Right lobe of liver (tissue), 6 donors: Measurements from ENCODE around the gene MACROD2. TPM values are rescaled to one million over a fixed set of nuclear protein-coding genes. Genes with fewer than 3 reads are reported as not detected.
"Not testable (repeated sequence)": the region's sequence is repeated elsewhere in the genome, so short reads cannot be mapped to it uniquely, and the experiment has no call there.

Experiments
- ATAC-seq, 4 donors: fragments of 200-7000 bp; cut with Tn5 transposase; one replicate each; pipeline ENCODE4 v1.9.1; 2020; ENCODE audit warnings: mild to moderate bottlenecking in 4 of 4, moderate library complexity in 4 of 4
- DNase-seq, 3 donors: peaks; one replicate each; pipeline ENCODE4 v3.0.0-alpha.2; 2020
- H3K27ac ChIP-seq, 3 donors: fragments of 200-600 bp; one replicate each; pipeline ENCODE4 v1.8.0; 2022
- H3K27me3 ChIP-seq, 2 donors: fragments of 200-600 bp; one replicate each; pipeline ENCODE4 v1.8.0; 2022
- H3K36me3 ChIP-seq, 4 donors: fragments of 200-600 bp; sonication (generic) in 1 of 4; one replicate each; pipeline versions ENCODE4 v1.5.1 to v1.8.0; 2017 to 2022; ENCODE audit warnings: control low read depth in 1 of 4
- H3K4me1 ChIP-seq, 4 donors: fragments of 200-600 bp; sonication (generic) in 1 of 4; one replicate each; pipeline versions ENCODE4 v1.5.1 to v1.8.0; 2017 to 2022; ENCODE audit warnings: control low read depth in 1 of 4
- H3K4me3 ChIP-seq, 3 donors: fragments of 200-600 bp; one replicate each; pipeline ENCODE4 v1.8.0; 2022
- H3K9me3 ChIP-seq, 4 donors: fragments of 200-600 bp; sonication (generic) in 1 of 4; one replicate each; pipeline versions ENCODE4 v1.5.1 to v1.8.0; 2017 to 2022; ENCODE audit warnings: control low read depth in 1 of 4
- POLR2A ChIP-seq: fragments of 450-650 bp; IDR thresholded peaks from one replicate; pipeline ENCODE4 v1.6.1; 2017; ENCODE audit warnings: antibody characterized with exemption, mild to moderate bottlenecking
- WGBS: methylation state at CpG from one replicate; pipeline ENCODE4 v1.1.6; 2018; ENCODE audit warnings: low coverage, low lambda C conversion rate; ENCODE audit not compliant: insufficient coverage; ENCODE audit errors: missing lambda C conversion rate; 5-methylcytosine and 5-hydroxymethylcytosine counted together
- intact Hi-C, 2 donors: fragments of 100-400 bp; cut with DNase I; formaldehyde crosslinking; loops; one replicate each; pipeline versions ENCODE4 v1.11.2 to v1.14.1; 2022
- total RNA-seq, 6 experiments: library from RNA; depleted of rRNA in 2 of 6; stranded (reverse); fragments of >200 nt in 2 of 6; fragmentation: NEBNext Ultra II Directional in 3 of 6; extraction: Animal tissue kit (Norgen Biotek cat#: 25700) in 3 of 6; gene quantifications; one replicate each; pipeline versions ENCODE4 v1.1.0 to v1.2.4, GENCODE V29; 2016 to 2023
- TF ChIP-seq, protein P1 (sequence below), 4 donors: fragments of 200-600 bp in 3 of 4; fragments of 450-650 bp in 1 of 4; IDR thresholded peaks; one replicate each; pipeline versions ENCODE4 v1.5.1 to v1.8.0; 2016 to 2022; ENCODE audit warnings: antibody characterized with exemption in 4 of 4, mild to moderate bottlenecking in 2 of 4
- donor health status: DM: no; HTN: yes; CAD: no.
- donor health status: DM: no; HTN: no; CAD: no.
- donor health status: DM: no; HTN: no; CAD: no.
- donor health status: DM: no; HTN: yes; CAD: no.
- donor health status: DM: no; HTN: yes; CAD: no.

The MACROD2 gene
- total RNA-seq, 6 experiments from 2014 or later, result 1.2 to 5.5 (median 3.3) TPM

DNA sequence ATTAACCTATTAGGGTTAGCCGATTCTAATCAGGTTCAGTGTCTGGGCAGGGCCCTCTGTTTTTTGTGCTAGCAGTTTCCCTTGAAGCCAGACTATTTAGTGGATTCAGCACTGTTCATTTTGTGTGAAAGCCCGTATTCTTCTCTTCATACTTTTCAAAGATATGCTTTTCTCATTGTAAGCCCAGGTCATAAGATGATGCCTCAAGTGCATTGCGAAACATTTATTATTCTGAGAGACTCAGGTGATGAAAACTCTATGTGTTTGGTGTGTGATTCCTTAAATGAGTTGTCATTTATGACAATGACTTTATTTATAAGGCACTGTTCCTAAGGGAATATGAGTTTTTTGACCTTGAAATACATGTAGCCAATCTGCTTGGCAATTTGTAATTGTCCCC is 1193.1 kb downstream of the MACROD2 start:
- no peak overlapping the region for H3K27ac ChIP-seq
- no peak for TF ChIP-seq POLR2A
- TF ChIP-seq, protein P1, sequence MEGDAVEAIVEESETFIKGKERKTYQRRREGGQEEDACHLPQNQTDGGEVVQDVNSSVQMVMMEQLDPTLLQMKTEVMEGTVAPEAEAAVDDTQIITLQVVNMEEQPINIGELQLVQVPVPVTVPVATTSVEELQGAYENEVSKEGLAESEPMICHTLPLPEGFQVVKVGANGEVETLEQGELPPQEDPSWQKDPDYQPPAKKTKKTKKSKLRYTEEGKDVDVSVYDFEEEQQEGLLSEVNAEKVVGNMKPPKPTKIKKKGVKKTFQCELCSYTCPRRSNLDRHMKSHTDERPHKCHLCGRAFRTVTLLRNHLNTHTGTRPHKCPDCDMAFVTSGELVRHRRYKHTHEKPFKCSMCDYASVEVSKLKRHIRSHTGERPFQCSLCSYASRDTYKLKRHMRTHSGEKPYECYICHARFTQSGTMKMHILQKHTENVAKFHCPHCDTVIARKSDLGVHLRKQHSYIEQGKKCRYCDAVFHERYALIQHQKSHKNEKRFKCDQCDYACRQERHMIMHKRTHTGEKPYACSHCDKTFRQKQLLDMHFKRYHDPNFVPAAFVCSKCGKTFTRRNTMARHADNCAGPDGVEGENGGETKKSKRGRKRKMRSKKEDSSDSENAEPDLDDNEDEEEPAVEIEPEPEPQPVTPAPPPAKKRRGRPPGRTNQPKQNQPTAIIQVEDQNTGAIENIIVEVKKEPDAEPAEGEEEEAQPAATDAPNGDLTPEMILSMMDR (IDR thresholded peaks at IDR 0.05), result no peak
- no peaks in the 10 kb centered on the region for H3K27me3 ChIP-seq
- no peak overlapping the region for H3K4me3 ChIP-seq
- ATAC-seq (no peak), DNase-seq (no peak)
- intact Hi-C loops, result no loop called here
- 81% methylated on average over 3 of the region's 3 CpGs for WGBS
- H3K4me1 ChIP-seq, result no peaks in the 10 kb centered on the region
- H3K9me3 ChIP-seq, result no peaks in the 10 kb centered on the region
- H3K36me3 ChIP-seq, result no peaks in the 10 kb centered on the region

DNA sequence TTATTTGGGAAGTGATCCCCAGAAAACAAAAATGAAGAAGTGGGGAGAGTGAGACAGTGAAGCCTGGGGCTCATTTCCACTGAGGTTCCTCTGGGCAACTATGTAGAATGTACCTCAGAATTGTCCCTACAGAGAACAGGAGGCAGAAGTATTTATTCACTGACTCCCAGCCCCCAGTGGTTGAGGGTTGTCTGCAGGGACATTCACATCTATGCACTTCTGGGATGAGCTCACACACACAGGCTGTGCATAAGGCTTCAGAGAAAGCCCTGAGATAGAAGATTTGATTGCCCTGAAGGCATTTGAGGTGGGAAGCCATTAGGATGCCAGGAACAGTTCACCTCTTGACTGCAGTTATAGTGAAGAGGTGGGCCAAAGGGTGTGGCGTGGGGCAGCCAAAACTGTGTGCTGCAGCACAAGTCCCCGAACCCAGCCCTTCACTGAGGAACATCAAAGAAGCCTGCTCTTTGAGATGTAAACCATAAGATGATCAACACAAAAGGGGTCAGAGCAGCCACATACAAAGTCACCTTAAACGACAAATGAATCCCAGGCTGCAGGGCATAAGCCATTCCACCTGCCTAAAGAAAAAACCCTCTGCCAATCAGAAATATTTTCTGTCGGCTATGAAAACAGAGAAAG is 1195.9 kb downstream of the MACROD2 start:
- Histone ChIP-seq H3K27ac (no peak overlapping the region), H3K4me3 (no peak overlapping the region), H3K4me1 (no peaks in the 10 kb centered on the region), H3K36me3 (no peaks in the 10 kb centered on the region), H3K9me3 (no peaks in the 10 kb centered on the region), H3K27me3 (no peaks in the 10 kb centered on the region)
- TF ChIP-seq, protein P1 (IDR thresholded peaks at IDR 0.05), result no peak
- no peak for ATAC-seq
- WGBS, result 50% methylated on average over 2 of the region's 4 CpGs
- DNase-seq, result no peak
- intact Hi-C loops, result no loop called here

DNA sequence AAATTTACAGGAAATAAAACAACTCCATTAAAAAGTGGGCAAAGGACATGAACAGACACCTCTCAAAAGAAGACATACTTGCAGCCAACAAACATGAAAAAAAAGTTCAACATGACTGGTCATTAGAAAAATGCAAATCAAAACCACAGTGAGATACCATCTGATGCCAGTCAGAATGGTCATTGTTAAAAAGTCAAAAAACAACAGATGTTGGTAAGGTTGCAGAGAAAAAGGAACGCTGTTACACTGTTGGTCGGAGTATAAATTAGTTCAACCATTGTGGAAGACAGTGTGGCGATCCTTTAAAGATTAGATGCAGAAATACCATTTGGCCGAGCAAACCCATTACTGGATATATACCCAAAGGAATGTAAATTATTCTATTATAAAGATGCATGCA is 1200.1 kb downstream of the MACROD2 start:
- Histone ChIP-seq H3K27ac (no peak overlapping the region), H3K4me1 (no peaks in the 10 kb centered on the region), H3K4me3 (no peak overlapping the region), H3K9me3 (no peaks in the 10 kb centered on the region), H3K27me3 (no peaks in the 10 kb centered on the region), H3K36me3 (no peaks in the 10 kb centered on the region)
- no peak for ATAC-seq
- 93% methylated on average over 4 of the region's 4 CpGs for WGBS
- no peak for DNase-seq
- intact Hi-C loops, result no loop called here
- TF ChIP-seq, protein P1 (IDR thresholded peaks at IDR 0.05), result no peak
- no peak for TF ChIP-seq POLR2A

DNA sequence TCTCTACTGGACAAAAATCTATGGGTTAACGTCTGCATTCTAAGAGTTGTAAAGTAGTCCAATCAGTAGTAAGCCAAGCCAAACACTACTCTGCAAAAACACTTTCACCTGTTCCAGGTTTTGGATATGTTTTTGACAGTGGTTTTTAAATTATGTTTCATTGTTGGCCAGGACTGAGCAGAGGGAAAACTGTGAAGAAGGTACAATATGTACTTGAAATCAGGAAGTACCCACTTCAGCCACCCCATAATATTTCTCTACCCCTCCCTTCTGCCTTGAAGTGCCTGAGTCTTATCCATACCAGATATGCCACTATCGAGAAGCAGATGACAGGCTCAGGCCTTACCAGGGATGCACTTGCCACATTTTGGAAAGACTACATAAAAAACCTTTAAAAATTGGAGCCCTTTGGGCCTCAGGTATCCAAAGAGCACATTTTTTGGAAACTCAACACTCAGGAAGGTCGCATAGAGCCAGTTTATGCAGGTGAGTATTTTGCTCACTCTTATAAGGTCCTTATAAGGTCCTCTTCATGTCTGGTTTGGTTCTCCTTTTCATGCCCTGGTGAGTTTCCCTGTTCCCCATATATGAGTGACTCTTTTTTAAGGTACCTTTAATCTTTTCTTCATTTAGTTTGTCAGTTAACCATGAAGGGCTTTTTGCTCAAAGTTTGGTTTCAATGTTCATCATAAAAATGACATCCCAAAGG is 1201.4 kb downstream of the MACROD2 start:
- Histone ChIP-seq H3K4me1 (no peaks in the 10 kb centered on the region), H3K9me3 (no peaks in the 10 kb centered on the region), H3K4me3 (no peak overlapping the region), H3K27ac (no peak overlapping the region), H3K36me3 (no peaks in the 10 kb centered on the region), H3K27me3 (no peaks in the 10 kb centered on the region)
- TF ChIP-seq POLR2A, result no peak
- TF ChIP-seq, protein P1 (IDR thresholded peaks at IDR 0.05), result no peak
- intact Hi-C loops, result no loop called here
- 98% methylated on average over 3 of the region's 3 CpGs for WGBS
- DNase-seq (no peak), ATAC-seq (no peak)

DNA sequence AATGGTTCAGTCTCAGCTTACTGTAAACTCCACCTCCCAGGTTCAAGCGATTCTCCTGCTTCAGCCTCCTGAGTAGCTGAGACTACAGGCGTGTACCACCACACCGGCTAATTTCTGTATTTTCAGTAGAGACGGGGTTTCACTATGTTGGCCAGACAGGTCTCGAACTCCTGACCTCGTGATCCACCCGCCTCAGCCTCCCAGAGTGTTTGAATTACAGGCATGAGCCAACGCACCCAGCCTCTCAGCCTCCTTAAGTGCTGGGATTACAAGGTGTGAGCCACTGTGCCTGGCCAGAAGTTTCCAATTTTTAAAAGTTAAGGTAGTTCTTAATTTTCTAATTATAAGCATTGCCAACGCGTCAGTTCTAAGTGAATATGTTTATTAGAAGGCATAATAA is 1202.7 kb downstream of the MACROD2 start:
- H3K27me3 ChIP-seq, H3K4me1 ChIP-seq, ATAC-seq, intact Hi-C loops, H3K4me3 ChIP-seq, DNase-seq, H3K9me3 ChIP-seq, H3K27ac ChIP-seq, H3K36me3 ChIP-seq: not testable (repeated sequence)
- WGBS, result 86% methylated on average over 5 of the region's 10 CpGs
